Smooth muscle cell (in vitro differentiated cells): ENCODE results near the gene CNPY2. TPM values are rescaled to one million over a fixed set of nuclear protein-coding genes. Genes with fewer than 3 reads are reported as not detected.
"Not testable (repeated sequence)": the region's sequence is repeated elsewhere in the genome, so short reads cannot be mapped to it uniquely, and the experiment has no call there.

Source experiments
- DNase-seq: peaks from one replicate; lab custom pipeline; 2025; ENCODE audit not compliant: unreplicated experiment; lab: John Stamatoyannopoulos, UW
- H2AFZ ChIP-seq: fragments of 200-600 bp; sonication (generic); 2 replicates; pipeline ENCODE4 v1.6.0; 2016; ENCODE audit warnings: antibody characterized with exemption, low read depth, mild to moderate bottlenecking
- H3F3A ChIP-seq: fragments of 200-600 bp; sonication (generic); 2 replicates; pipeline ENCODE4 v1.6.0; 2017; ENCODE audit warnings: antibody characterized with exemption, low read depth
- H3K27ac ChIP-seq: fragments of 200-600 bp; sonication (generic); 2 replicates; pipeline ENCODE4 v1.5.1; 2016; ENCODE audit warnings: low read depth, mild to moderate bottlenecking
- H3K27me3 ChIP-seq: fragments of 200-600 bp; sonication (generic); 2 replicates; pipeline ENCODE4 v1.6.1; 2016; ENCODE audit warnings: low read depth, mild to moderate bottlenecking
- H3K36me3 ChIP-seq: fragments of 200-600 bp; sonication (generic); 2 replicates; pipeline ENCODE4 v1.5.1; 2016; ENCODE audit warnings: low read depth
- H3K4me1 ChIP-seq: fragments of 200-600 bp; sonication (generic); 2 replicates; pipeline ENCODE4 v1.5.1; 2016; ENCODE audit warnings: low read depth
- H3K4me2 ChIP-seq: fragments of 200-600 bp; sonication (generic); 2 replicates; pipeline ENCODE4 v1.6.0; 2016; ENCODE audit warnings: mild to moderate bottlenecking
- H3K4me3 ChIP-seq: fragments of 200-600 bp; sonication (generic); 2 replicates; pipeline ENCODE4 v1.5.1; 2016; ENCODE audit warnings: mild to moderate bottlenecking
- H3K79me2 ChIP-seq: fragments of 200-600 bp; sonication (generic); 2 replicates; pipeline ENCODE4 v1.6.0; 2016; ENCODE audit warnings: low read depth, mild to moderate bottlenecking
- H3K9ac ChIP-seq: fragments of 200-600 bp; sonication (generic); 2 replicates; pipeline ENCODE4 v1.6.0; 2016; ENCODE audit warnings: low read depth
- H3K9me3 ChIP-seq: fragments of 200-600 bp; sonication (generic); replicated peaks from 2 replicates; pipeline ENCODE4 v1.5.1; 2016; ENCODE audit warnings: low read depth
- H4K20me1 ChIP-seq: fragments of 200-600 bp; sonication (generic); 2 replicates; pipeline ENCODE4 v1.6.0; 2016; ENCODE audit warnings: low read depth
- CTCF ChIP-seq: fragments of 200-600 bp; sonication (generic); IDR thresholded peaks from 2 replicates; pipeline ENCODE4 v1.5.1; 2017; ENCODE audit warnings: borderline replicate concordance, mild to moderate bottlenecking, antibody characterized with exemption; ENCODE audit not compliant: insufficient read depth, poor library complexity, severe bottlenecking
- WGBS: methylation state at CpG from one replicate; pipeline ENCODE4 v1.1.7; 2016; ENCODE audit warnings: low lambda C conversion rate; 5-methylcytosine and 5-hydroxymethylcytosine counted together
- polyA plus RNA-seq: library from polyadenylated mRNA; unstranded; fragments of >200 nt; fragmentation: Nextera tagmentation; extraction: Ambion mirVana; gene quantifications from 2 replicates; pipeline ENCODE4 v1.2.1, GENCODE V29; 2016
- total RNA-seq: library from RNA; depleted of rRNA; stranded (reverse); fragments of >200 nt; gene quantifications from 2 replicates; pipeline ENCODE4 v1.2.3, GENCODE V29; 2014

CNPY2 gene
- total and polyA plus RNA-seq, 2 experiments from 2014 or later: 147 to 334 TPM

- no peak overlapping the region for H3K4me3 ChIP-seq
- H3K27ac ChIP-seq: no peak overlapping the region
- no peaks in the 10 kb centered on the region for H3K79me2 ChIP-seq
- no peak overlapping the region for H3K9ac ChIP-seq
- H2AFZ ChIP-seq: no peak overlapping the region
- H3F3A ChIP-seq: no peaks in the 10 kb centered on the region
- WGBS: 92% methylated on average over 8 of the region's 8 CpGs
- no peaks in the 10 kb centered on the region for H3K27me3 ChIP-seq
- peaks cover 7% of the 10 kb centered on the region for H3K4me1 ChIP-seq
- no peak overlapping the region for H3K4me2 ChIP-seq
- no peaks in the 10 kb centered on the region for H3K36me3 ChIP-seq
- H3K9me3 ChIP-seq: no peaks in the 10 kb centered on the region
- no peak for DNase-seq
- no peaks in the 10 kb centered on the region for H4K20me1 ChIP-seq
- TF ChIP-seq CTCF: no peak
Observed at GRCh38 chr12:56337753-56338251, 22.0 kb upstream of the CNPY2 start.

GRCh38 chr12:56336361-56337167 lies 20.8 kb upstream of the CNPY2 start:
- Histone ChIP-seq H3K9ac (no peak overlapping the region), H3K4me2 (no peak overlapping the region), H3K79me2 (no peaks in the 10 kb centered on the region), H3K27me3 (no peaks in the 10 kb centered on the region), H4K20me1 (no peaks in the 10 kb centered on the region), H3F3A (no peaks in the 10 kb centered on the region), H3K4me1 (peaks cover 7% of the 10 kb centered on the region), H2AFZ (no peak overlapping the region), H3K27ac (no peak overlapping the region), H3K36me3 (no peaks in the 10 kb centered on the region), H3K4me3 (no peak overlapping the region), H3K9me3 (no peaks in the 10 kb centered on the region)
- WGBS: 83% methylated on average over 9 of the region's 9 CpGs
- no peak for DNase-seq
- TF ChIP-seq CTCF: no peak

GRCh38 chr12:56335527-56335926 lies 19.7 kb upstream of the CNPY2 start:
- H3F3A ChIP-seq, H3K79me2 ChIP-seq, H3K9me3 ChIP-seq, DNase-seq, H3K4me3 ChIP-seq, H2AFZ ChIP-seq, H3K27me3 ChIP-seq, H3K4me1 ChIP-seq, H3K36me3 ChIP-seq, H4K20me1 ChIP-seq, H3K9ac ChIP-seq, H3K4me2 ChIP-seq, H3K27ac ChIP-seq: not testable (repeated sequence)
- 97% methylated on average over 8 of the region's 8 CpGs for WGBS

GRCh38 chr12:56334490-56334793 lies 18.7 kb upstream of the CNPY2 start:
- Histone ChIP-seq H3F3A (no peaks in the 10 kb centered on the region), H3K79me2 (no peaks in the 10 kb centered on the region), H4K20me1 (no peaks in the 10 kb centered on the region), H3K9me3 (no peaks in the 10 kb centered on the region), H2AFZ (peak overlapping the region; percentile 64), H3K4me3 (peak overlapping the region; percentile 62), H3K4me2 (peak overlapping the region; percentile 88), H3K27ac (peak overlapping the region; percentile 89), H3K27me3 (no peaks in the 10 kb centered on the region), H3K4me1 (peaks cover 7% of the 10 kb centered on the region), H3K9ac (peak overlapping the region; percentile 81), H3K36me3 (no peaks in the 10 kb centered on the region)
- 21% methylated on average over 6 of the region's 6 CpGs for WGBS
- DNase-seq: no peak
- no peak for TF ChIP-seq CTCF
